IMR-90 (cell line): ENCODE data around the gene ROCK2. TPM values are rescaled to one million over a fixed set of nuclear protein-coding genes. Genes with fewer than 3 reads are reported as not detected.

Experiments used
- ATAC-seq: fragments of 200-7000 bp; cut with Tn5 transposase; 2 replicates; pipeline ENCODE4 v1.9.1; 2020; ENCODE audit warnings: low read depth, mild to moderate bottlenecking, moderate library complexity
- BruUV-seq: library from RNA; stranded (reverse); fragments of 400-500 nt; replicated peaks from 2 replicates; lab custom pipeline; 2021; lab: Mats Ljungman, UMichigan
- CTCF ChIA-PET: fragments of 300-600 bp; formaldehyde crosslinking; extraction: SDS; loops from one replicate; lab custom pipeline; 2021; ENCODE audit warnings: antibody characterized with exemption; lab: Yijun Ruan, JAX
- POLR2A ChIA-PET: fragments of 300-600 bp; sonication (Branson Sonifier 250); formaldehyde crosslinking; loops from one replicate; lab custom pipeline; 2022; ENCODE audit warnings: antibody characterized with exemption; ENCODE audit not compliant: unreplicated experiment; lab: Charles Lee
- DNase-seq: peaks from one replicate; pipeline ENCODE4 v3.0.0; 2013
- H2AFZ ChIP-seq: replicated peaks from 2 replicates; pipeline ENCODE3; 2013; ENCODE audit warnings: low read length, mild to moderate bottlenecking; ENCODE audit not compliant: poor library complexity
- H2AK5ac ChIP-seq: 2 replicates; pipeline ENCODE4 v1.6.1; 2013; ENCODE audit warnings: low read depth, low read length, inconsistent platforms
- H2AK9ac ChIP-seq: replicated peaks from 2 replicates; pipeline ENCODE3; 2013; ENCODE audit warnings: mild to moderate bottlenecking, low read depth, low read length, moderate library complexity; ENCODE audit not compliant: poor library complexity
- H2BK120ac ChIP-seq: 2 replicates; pipeline ENCODE4 v1.6.1; 2013; ENCODE audit warnings: low read depth, low read length, inconsistent platforms
- H2BK15ac ChIP-seq: 3 replicates; pipeline ENCODE4 v1.6.1; 2013; ENCODE audit warnings: low read depth, low read length, inconsistent platforms
- H2BK20ac ChIP-seq: 2 replicates; pipeline ENCODE4 v1.6.1; 2013; ENCODE audit warnings: low read depth, mild to moderate bottlenecking, inconsistent platforms, low read length, moderate library complexity
- H2BK5ac ChIP-seq: 2 replicates; pipeline ENCODE4 v1.6.1; 2013; ENCODE audit warnings: mild to moderate bottlenecking, low read depth, low read length, inconsistent platforms; ENCODE audit not compliant: poor library complexity, severe bottlenecking
- H3K14ac ChIP-seq: replicated peaks from 2 replicates; pipeline ENCODE4 v1.6.1; 2013; ENCODE audit warnings: low read depth, low read length, inconsistent platforms
- H3K18ac ChIP-seq: 2 replicates; pipeline ENCODE4 v1.6.1; 2013; ENCODE audit warnings: low read depth, low read length, control low read depth
- H3K23ac ChIP-seq: 2 replicates; pipeline ENCODE4 v1.6.1; 2013; ENCODE audit warnings: low read depth, low read length, inconsistent platforms
- H3K27ac ChIP-seq: 2 replicates; pipeline ENCODE4 v1.5.1; 2013; ENCODE audit warnings: mild to moderate bottlenecking, control low read depth, low read length; ENCODE audit not compliant: insufficient read depth
- H3K27me3 ChIP-seq: 2 replicates; pipeline ENCODE4 v1.6.1; 2013; ENCODE audit warnings: low read length; ENCODE audit not compliant: control insufficient read depth, insufficient read depth
- H3K36me3 ChIP-seq: 2 replicates; pipeline ENCODE4 v1.6.1; 2013; ENCODE audit warnings: low read length, mixed read lengths; ENCODE audit not compliant: control insufficient read depth, insufficient read depth
- H3K4ac ChIP-seq: 2 replicates; pipeline ENCODE4 v1.6.1; 2013; ENCODE audit warnings: low read depth, low read length, inconsistent platforms
- H3K4me1 ChIP-seq: 2 replicates; pipeline ENCODE4 v1.6.1; 2013; ENCODE audit warnings: low read length, mixed read lengths; ENCODE audit not compliant: control insufficient read depth, insufficient read depth
- H3K4me2 ChIP-seq: 2 replicates; pipeline ENCODE4 v1.6.1; 2013; ENCODE audit warnings: low read depth, mild to moderate bottlenecking, control low read depth, low read length, moderate library complexity
- H3K4me3 ChIP-seq: 2 replicates; pipeline ENCODE4 v1.5.1; 2013; ENCODE audit warnings: low read depth, mild to moderate bottlenecking, control low read depth, low read length, moderate library complexity; ENCODE audit not compliant: insufficient read depth
- H3K56ac ChIP-seq: 2 replicates; pipeline ENCODE4 v1.6.1; 2013; ENCODE audit warnings: low read length, inconsistent platforms; ENCODE audit not compliant: insufficient read depth; ENCODE audit errors: extremely low read depth
- H3K79me1 ChIP-seq, 2 experiments: 2 replicates each; pipeline ENCODE4 v1.6.1; 2013; ENCODE audit warnings: low read length in 2 of 2, inconsistent platforms in 1 of 2, low read depth in 1 of 2
- H3K9ac ChIP-seq: 2 replicates; pipeline ENCODE4 v1.6.1; 2013; ENCODE audit warnings: low read depth, low read length, control low read depth
- H3K9me1 ChIP-seq: 2 replicates; pipeline ENCODE4 v1.6.1; 2013; ENCODE audit warnings: low read length, inconsistent platforms; ENCODE audit not compliant: insufficient read depth
- H3K9me3 ChIP-seq: 2 replicates; pipeline ENCODE4 v1.6.1; 2013; ENCODE audit warnings: low read length; ENCODE audit not compliant: control insufficient read depth, insufficient read depth
- H4K20me1 ChIP-seq: 2 replicates; pipeline ENCODE4 v1.6.1; 2013; ENCODE audit warnings: low read length, inconsistent platforms; ENCODE audit not compliant: insufficient read depth
- H4K5ac ChIP-seq: 2 replicates; pipeline ENCODE4 v1.6.1; 2013; ENCODE audit warnings: mild to moderate bottlenecking, low read depth, low read length, control low read depth
- H4K8ac ChIP-seq, 2 experiments: 2 replicates each; pipeline ENCODE4 v1.6.1; 2013; ENCODE audit warnings: low read depth in 2 of 2, low read length in 2 of 2, control low read depth in 1 of 2, inconsistent platforms in 1 of 2
- H4K91ac ChIP-seq: 2 replicates; pipeline ENCODE4 v1.6.1; 2013; ENCODE audit warnings: low read depth, low read length, inconsistent platforms; ENCODE audit not compliant: insufficient read depth
- CEBPB ChIP-seq: IDR thresholded peaks from 2 replicates; pipeline ENCODE4 v1.6.1; 2012; ENCODE audit warnings: low read depth, low read length, improper control_type of control experiment
- CHD1 ChIP-seq: IDR thresholded peaks from 2 replicates; pipeline ENCODE4 v1.6.1; 2012; ENCODE audit warnings: low read depth, low read length, improper control_type of control experiment
- MXI1 ChIP-seq: IDR thresholded peaks from 2 replicates; pipeline ENCODE4 v1.6.1; 2012; ENCODE audit warnings: low read depth, mild to moderate bottlenecking, low read length, moderate library complexity, borderline replicate concordance
- NFE2L2 ChIP-seq: fragments of 150-350 bp; IDR thresholded peaks from 2 replicates; pipeline ENCODE4 v1.6.1; 2016; ENCODE audit warnings: low read depth, mild to moderate bottlenecking, low read length
- POLR2A ChIP-seq: IDR thresholded peaks from 2 replicates; pipeline ENCODE4 v1.6.1; 2012; ENCODE audit warnings: mild to moderate bottlenecking, low read depth, low read length
- RCOR1 ChIP-seq: IDR thresholded peaks from 2 replicates; pipeline ENCODE4 v1.6.1; 2012; ENCODE audit warnings: mild to moderate bottlenecking, low read length, improper control_type of control experiment; ENCODE audit not compliant: insufficient replicate concordance
- RFX5 ChIP-seq: IDR thresholded peaks from 2 replicates; pipeline ENCODE4 v1.8.0; 2012; ENCODE audit warnings: low read depth, mild to moderate bottlenecking, low read length, moderate library complexity
- SMC3 ChIP-seq: fragments of 150-350 bp; IDR thresholded peaks from 2 replicates; pipeline ENCODE4 v1.6.1; 2016; ENCODE audit warnings: low read depth, mild to moderate bottlenecking, antibody characterized with exemption, low read length, moderate library complexity
- USF2 ChIP-seq: fragments of 150-350 bp; IDR thresholded peaks from 2 replicates; pipeline ENCODE4 v1.6.1; 2017; ENCODE audit warnings: mild to moderate bottlenecking, antibody characterized with exemption, low read length, low read depth
- WGBS, 2 experiments: methylation state at CpG; one replicate each; pipeline versions ENCODE4 v1.1.5 to v1.1.7; 2013; ENCODE audit warnings: missing lambda C conversion rate in 2 of 2; ENCODE audit not compliant: insufficient read length in 1 of 2; ENCODE audit errors: extremely low coverage in 2 of 2; 5-methylcytosine and 5-hydroxymethylcytosine counted together
- dilution Hi-C: fragments of 300-500 bp; cut with HindIII; formaldehyde crosslinking; loops from one replicate; pipeline ENCODE4 v1.14.3; 2018; ENCODE audit warnings: low sequenced_read_pairs; ENCODE audit not compliant: unreplicated experiment
- in situ Hi-C: fragments of 300-500 bp; cut with MboI; formaldehyde crosslinking; loops from 3 replicates; pipeline ENCODE4 v1.14.3; 2019; ENCODE audit warnings: low sequenced_read_pairs, inconsistent platforms, mixed read lengths
- intact Hi-C: fragments of 100-400 bp; cut with micrococcal nuclease; formaldehyde crosslinking; loops from 2 replicates; pipeline ENCODE4 v1.10.0; 2022
- polyA plus RNA-seq, 3 experiments: library from polyadenylated mRNA; depleted of rRNA; stranded (reverse); fragments of >200 nt; gene quantifications; 2 replicates each; pipeline ENCODE4 v1.2.3, GENCODE V29; 2012; ENCODE audit warnings: low replicate concordance in 1 of 3
- total RNA-seq: library from RNA; depleted of rRNA; stranded (reverse); fragments of >200 nt; gene quantifications from 2 replicates; pipeline ENCODE4 v1.2.3, GENCODE V29; 2012
- TF ChIP-seq, protein P1 (sequence below): fragments of 150-350 bp; IDR thresholded peaks from 2 replicates; pipeline ENCODE4 v1.6.1; 2016; ENCODE audit warnings: low read depth, mild to moderate bottlenecking, low read length, moderate library complexity, borderline replicate concordance
- TF ChIP-seq, protein P2 (sequence below): conservative IDR thresholded peaks from 2 replicates; pipeline ENCODE4 v1.5.1; 2012; ENCODE audit warnings: mild to moderate bottlenecking, low read depth, low read length, improper control_type of control experiment

Gene ROCK2
- total and polyA plus RNA-seq, 2 of the 4 experiments (the other 2 are of a cell fraction), result 9.0 to 28.3 TPM

DNA sequence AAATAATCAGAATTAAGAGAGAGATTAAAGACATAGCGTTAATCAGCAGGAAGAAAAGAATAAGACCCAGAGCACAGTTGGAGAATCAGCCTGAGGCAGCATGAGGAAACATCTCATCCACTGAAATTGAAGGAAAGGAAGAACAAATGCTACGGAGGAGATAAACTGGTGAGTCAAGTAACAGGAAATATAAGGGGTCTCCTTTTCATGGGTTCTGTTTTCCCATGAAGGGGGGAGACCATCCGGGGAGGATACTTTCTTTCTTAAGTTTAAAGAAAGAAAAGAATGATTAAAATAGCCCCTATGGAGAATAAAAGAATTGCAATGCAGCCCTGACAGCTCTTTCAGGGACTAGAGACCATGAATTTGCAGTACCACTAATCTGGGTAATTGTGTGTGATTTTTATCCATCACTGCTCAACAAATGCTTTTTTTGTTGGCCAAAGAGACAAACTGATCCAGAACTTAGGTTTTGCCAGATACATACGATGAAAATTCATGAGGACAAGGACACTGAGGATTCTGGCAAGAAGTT is 17.7 kb downstream of the ROCK2 start:
- ATAC-seq, result no peak
- no peaks in the 10 kb centered on the region for H3K27me3 ChIP-seq

More for the DNA sequence above, 17.7 kb downstream of the ROCK2 start:
- no peak overlapping the region for H3K9ac ChIP-seq
- H2BK5ac ChIP-seq, result no peak overlapping the region
- H3K18ac ChIP-seq, result no peak overlapping the region
- H3K4me3 ChIP-seq, result no peak overlapping the region
- no peak overlapping the region for H2AK9ac ChIP-seq
- no peaks in the 10 kb centered on the region for H3K36me3 ChIP-seq
- in situ Hi-C loops, result no loop called here
- H2BK120ac ChIP-seq, result no peak overlapping the region
- no peak overlapping the region for H2AFZ ChIP-seq
- H3K14ac ChIP-seq, result no peak overlapping the region
- H3K27ac ChIP-seq, result no peak overlapping the region
- ChIA-PET POLR2A (no interaction called here), CTCF (interaction anchor here (1.2 kb wide), 1 partner anchor 194 kb away, joined by 3 read pairs; a partner anchor contains a TSS)
- whole genome bisulfite sequencing, 2 experiments, result 100% methylated on average over 1 of the region's 4 CpGs; no CpG with 5 or more reads in 1 of the 2 experiments
- DNase-seq, result no peak
- H4K20me1 ChIP-seq, result peaks cover 85% of the 10 kb centered on the region
- no peak for TF ChIP-seq POLR2A
- TF ChIP-seq CHD1, result no peak
- no peak for TF ChIP-seq NFE2L2
- TF ChIP-seq, protein P1, sequence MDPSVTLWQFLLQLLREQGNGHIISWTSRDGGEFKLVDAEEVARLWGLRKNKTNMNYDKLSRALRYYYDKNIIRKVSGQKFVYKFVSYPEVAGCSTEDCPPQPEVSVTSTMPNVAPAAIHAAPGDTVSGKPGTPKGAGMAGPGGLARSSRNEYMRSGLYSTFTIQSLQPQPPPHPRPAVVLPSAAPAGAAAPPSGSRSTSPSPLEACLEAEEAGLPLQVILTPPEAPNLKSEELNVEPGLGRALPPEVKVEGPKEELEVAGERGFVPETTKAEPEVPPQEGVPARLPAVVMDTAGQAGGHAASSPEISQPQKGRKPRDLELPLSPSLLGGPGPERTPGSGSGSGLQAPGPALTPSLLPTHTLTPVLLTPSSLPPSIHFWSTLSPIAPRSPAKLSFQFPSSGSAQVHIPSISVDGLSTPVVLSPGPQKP, result no peak
- TF ChIP-seq USF2, result no peak
- no peak for TF ChIP-seq CEBPB
- TF ChIP-seq SMC3, result no peak
- TF ChIP-seq, protein P2, sequence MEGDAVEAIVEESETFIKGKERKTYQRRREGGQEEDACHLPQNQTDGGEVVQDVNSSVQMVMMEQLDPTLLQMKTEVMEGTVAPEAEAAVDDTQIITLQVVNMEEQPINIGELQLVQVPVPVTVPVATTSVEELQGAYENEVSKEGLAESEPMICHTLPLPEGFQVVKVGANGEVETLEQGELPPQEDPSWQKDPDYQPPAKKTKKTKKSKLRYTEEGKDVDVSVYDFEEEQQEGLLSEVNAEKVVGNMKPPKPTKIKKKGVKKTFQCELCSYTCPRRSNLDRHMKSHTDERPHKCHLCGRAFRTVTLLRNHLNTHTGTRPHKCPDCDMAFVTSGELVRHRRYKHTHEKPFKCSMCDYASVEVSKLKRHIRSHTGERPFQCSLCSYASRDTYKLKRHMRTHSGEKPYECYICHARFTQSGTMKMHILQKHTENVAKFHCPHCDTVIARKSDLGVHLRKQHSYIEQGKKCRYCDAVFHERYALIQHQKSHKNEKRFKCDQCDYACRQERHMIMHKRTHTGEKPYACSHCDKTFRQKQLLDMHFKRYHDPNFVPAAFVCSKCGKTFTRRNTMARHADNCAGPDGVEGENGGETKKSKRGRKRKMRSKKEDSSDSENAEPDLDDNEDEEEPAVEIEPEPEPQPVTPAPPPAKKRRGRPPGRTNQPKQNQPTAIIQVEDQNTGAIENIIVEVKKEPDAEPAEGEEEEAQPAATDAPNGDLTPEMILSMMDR, result no peak
- TF ChIP-seq MXI1, result no peak
- no peak for TF ChIP-seq RFX5
- TF ChIP-seq RCOR1, result no peak
- H4K5ac ChIP-seq, result no peak overlapping the region
- peaks cover 7% of the 10 kb centered on the region for H3K9me1 ChIP-seq
- no peak overlapping the region for H3K23ac ChIP-seq
- dilution Hi-C loops, result no loop called here
- intact Hi-C loops, result no loop called here
- TSS peak; percentile 4 for BruUV-seq
- H2BK20ac ChIP-seq, result no peak overlapping the region
- H3K4ac ChIP-seq, result no peak overlapping the region
- no peak overlapping the region for H4K8ac ChIP-seq
- H2AK5ac ChIP-seq, result no peak overlapping the region
- no peak overlapping the region for H3K56ac ChIP-seq
- H3K4me2 ChIP-seq, result no peak overlapping the region
- no peak overlapping the region for H2BK15ac ChIP-seq
- peaks cover 4% of the 10 kb centered on the region for H3K4me1 ChIP-seq
- H3K9me3 ChIP-seq, result no peaks in the 10 kb centered on the region
- peaks cover 9 to 64% of the 10 kb centered on the region in 2 experiments for H3K79me1 ChIP-seq
- H4K91ac ChIP-seq, result no peak overlapping the region
